Testis (tissue), 2 donors: ENCODE results near the gene EXPH5.

Source experiments
- CTCF ChIP-seq, 3 experiments: fragments of 450-650 bp in 2 of 3; fragments of 200-600 bp in 1 of 3; sonication (generic) in 1 of 3; IDR thresholded peaks; one replicate each; pipeline ENCODE4 v1.5.1; 2016 to 2019; ENCODE audit warnings: antibody characterized with exemption in 3 of 3, mild to moderate bottlenecking in 2 of 3, moderate library complexity in 1 of 3
- POLR2A ChIP-seq: fragments of 450-650 bp; IDR thresholded peaks from one replicate; pipeline ENCODE4 v1.6.1; 2017; ENCODE audit warnings: antibody characterized with exemption, mild to moderate bottlenecking, moderate library complexity

GRCh38 chr11:108497317-108498045, 96.1 kb downstream of the EXPH5 start:
- TF ChIP-seq CTCF (IDR thresholded peaks at IDR 0.05) (no peak), POLR2A (no peak)
